Stimulated activated naive CD4-positive, alpha-beta T cell (primary cell): ENCODE measurements around the gene FAM13C.
"Not testable (repeated sequence)": the region's sequence is repeated elsewhere in the genome, so short reads cannot be mapped to it uniquely, and the experiment has no call there.

ENCODE experiments used
- DNase-seq, 6 experiments: peaks; one replicate each; lab custom pipeline; 2025; lab: John Stamatoyannopoulos, UW

Gene FAM13C

DNA sequence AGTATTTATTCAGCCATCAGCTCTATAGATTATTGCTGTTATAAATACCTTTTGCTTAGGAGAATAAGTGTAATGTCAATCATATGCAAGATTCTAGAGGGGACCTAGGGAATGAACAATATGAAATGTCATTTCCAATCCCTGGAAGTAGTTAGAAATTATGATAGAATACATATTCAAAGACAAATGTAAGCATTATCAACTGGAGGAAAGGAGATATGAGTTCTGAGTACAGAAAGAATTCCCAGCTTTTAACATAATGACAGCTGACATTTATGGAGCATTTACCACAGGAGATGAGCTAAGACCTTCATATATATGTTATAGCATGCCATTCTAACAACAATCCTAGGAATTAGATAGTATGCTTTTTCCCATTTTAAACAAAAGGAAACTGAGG lies 86.2 kb downstream of the FAM13C start:
- DNase-seq = no peak

DNA sequence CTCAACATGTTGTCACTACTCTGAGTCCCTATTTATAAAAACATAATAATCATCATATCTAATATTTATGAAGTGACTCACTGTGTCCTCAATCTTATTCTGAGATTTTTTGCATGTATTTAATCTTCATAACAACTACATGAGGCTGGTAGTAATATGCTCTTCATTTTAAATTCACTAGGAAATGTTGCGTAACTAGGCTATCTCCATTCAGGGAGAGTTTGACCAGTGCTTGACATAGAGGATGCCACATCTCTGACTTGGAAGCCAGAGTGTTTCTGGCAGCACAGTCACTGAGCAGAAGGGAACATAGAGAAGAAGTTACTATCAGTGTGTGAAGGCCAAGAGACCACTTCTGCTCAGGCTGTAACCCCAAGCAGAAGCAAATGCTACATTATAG lies 88.9 kb downstream of the FAM13C start:
- DNase-seq = no peak

DNA sequence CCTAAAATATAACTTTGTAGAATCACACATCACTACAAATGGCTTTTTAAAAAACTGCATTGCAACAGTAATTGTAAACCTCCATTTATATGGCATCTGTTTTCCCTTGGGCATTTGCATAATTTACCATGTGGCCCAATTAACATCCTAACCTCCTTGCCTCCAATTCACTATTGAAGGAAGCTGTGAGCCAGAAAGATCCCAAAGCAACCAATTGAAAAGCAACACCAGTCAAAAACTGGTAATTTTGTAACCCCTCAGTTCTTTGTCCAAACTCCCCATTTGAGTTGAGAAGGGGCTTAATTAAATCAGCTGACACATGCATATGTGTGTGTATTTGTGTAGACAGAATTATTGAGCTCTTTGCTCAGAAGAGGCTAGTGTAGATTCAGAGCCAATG lies 90.3 kb downstream of the FAM13C start:
- DNase-seq = no peak

DNA sequence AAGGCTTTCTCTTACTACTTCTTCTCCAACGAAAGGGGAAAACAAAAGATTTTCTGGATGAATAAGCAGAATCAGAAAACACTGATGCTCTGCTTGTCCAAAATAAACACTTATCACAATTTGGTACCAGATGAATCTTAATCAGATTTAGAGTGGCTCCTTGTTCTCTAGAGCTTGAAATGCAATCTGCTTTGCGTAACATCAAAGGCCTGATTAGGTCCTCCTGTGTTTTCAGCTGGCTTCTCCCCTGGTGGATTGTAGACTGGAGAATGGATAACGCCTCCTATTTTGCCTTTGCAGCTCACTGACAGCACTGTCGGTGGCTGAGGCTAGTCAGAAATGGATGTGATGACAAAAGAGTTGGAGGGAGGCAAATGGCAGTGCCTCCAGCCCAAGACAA lies 91.2 kb downstream of the FAM13C start:
- no peak for DNase-seq

DNA sequence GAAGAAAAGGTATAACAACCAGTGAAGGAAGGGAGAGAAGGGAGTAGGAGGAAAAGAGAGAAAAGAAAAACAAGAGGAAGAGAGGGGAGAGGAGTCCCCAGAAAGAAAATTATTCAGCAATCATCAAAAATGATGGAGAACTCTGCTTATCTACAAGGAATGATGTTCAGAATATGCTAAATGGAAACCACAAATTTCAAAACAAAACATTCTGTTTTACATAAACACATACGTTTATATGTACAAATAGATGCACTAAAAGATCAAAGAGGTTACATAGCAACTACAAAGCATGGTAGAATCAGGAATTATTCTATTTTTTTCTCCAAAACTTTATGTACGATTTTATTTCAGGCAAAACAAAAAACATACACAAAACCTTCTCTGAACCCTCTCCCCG lies 91.9 kb downstream of the FAM13C start:
- DNase-seq = no peak

DNA sequence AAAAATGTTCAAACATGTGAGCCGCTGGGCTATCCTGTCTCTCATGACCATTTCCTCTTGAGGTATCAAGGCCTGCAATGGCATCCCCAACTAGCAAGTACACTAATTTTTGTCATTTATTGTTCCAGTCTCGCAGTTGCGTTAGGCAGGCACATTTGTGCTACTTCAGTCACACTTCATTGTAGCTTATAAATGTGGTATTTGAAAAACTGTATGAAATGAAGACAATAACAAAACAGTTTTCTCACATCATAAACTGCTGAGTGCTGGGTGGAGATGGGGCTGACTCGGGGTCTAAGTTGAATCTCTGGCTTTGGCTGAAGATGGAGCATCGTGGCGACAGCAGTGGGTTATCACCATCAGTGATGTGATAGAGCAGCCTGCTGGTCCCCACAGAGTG lies 92.7 kb downstream of the FAM13C start:
- DNase-seq = no peak

DNA sequence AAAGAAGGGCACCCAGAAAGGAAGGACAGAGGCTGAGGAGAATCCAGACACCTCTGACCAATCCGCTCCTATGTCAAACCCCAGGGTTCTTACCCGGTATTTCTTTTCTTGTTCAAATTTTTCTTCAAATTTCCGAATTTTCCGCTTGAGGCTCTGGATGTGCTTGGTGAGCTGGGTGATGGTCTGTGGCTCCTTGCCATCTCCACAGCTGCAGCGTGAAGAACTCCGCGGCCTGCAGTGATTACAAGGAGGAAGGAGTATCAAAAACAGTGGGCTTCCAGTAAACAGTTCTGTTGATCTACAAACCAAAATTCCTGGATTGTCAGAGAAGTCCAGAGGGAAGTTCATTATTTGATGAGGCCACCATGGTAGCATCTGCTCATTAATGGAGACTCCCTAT lies 93.9 kb downstream of the FAM13C start:
- no peak for DNase-seq

DNA sequence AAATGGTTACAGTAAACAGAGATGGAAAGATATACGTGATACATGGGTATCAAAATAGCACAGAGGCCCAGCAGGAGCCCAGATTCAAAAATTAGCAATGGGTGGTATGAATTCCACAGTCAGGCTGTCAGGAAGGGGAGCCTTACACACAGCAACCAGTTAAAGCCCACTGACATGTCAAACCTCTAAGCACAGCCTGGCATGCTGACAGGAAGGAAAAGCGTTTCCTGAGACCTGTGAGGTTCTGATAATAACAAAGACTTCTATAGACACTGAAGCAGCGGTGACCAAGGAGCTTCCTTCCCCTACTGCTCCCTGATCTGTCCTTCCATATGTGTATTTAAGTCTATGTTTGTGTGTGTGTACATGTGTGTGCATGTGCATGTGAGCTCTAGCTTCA lies 96.0 kb downstream of the FAM13C start:
- no peak for DNase-seq

DNA sequence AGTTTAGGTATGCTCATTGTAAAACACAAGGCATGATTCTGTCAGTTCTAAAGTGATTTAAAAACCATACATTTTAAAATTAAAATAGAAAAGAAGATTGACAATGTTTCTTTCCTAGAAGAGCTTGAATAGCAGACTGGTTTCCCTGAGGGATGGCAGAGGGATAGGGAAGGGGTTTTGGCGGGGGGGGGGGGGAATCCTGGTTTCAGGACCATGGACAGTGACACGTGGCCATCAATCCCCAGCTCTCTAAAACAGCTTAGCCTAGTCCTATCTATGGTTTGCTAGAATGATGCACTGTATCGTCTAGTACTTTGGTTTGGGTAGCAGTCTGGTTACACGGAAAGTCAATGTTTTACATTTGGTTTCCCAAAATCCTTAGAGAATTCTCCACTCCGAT lies 97.2 kb downstream of the FAM13C start:
- no peak for DNase-seq

DNA sequence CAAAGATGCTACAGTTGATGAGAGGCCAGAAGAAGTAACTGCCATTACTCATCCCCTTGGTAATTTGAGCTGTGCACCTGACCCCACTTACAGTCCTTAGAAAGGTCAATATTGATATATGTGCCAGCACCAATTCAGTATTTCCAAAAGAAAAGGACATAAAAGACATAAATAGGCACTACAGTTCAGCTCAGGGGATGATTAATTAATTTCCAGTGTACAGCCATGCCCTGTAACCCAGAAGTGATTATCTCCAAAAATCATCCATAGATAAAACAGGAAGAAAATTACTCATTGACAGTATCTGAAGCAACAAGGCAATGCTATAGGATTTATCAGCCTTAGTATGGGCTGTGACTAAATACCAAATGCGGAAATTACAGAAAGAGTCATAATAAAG lies 103.5 kb downstream of the FAM13C start:
- DNase-seq = no peak

DNA sequence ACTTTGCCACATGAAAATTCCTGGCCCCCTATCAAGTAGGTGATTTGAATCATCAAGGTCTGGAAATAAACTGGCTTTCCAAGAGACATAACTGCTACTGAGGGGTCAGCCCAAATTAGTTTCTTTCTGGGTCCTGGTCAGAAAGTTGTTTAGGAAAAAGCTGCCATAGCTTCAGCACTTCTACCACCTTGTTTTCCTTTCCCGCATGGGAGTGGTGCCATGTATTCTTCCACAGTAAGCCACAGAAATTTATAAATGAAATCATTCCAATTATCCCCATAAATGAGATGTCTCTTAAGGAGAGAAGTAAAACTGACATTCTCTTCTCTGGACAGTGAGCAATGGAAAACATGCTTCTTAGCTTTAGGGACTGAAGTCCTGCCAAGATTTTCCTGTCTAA lies 105.1 kb downstream of the FAM13C start:
- DNase-seq = no peak

DNA sequence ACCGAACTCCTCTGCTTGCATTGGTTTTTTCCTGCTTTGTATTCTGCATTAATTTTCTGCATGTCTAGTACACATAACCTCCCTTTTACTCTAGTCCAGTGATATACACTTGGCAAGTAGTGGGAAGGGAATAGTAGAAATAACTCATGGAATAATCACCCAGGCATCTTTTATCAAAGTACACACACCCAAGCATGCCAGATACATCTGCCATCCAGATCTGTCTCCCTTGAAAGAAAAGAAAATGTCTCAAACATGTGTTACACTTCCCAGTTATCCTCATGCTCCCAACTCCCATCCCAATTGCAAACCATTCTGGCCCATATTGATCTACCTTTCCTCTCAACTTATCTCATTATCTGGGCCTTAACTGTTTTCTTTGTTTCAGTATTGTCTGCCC lies 106.9 kb downstream of the FAM13C start:
- DNase-seq = no peak

DNA sequence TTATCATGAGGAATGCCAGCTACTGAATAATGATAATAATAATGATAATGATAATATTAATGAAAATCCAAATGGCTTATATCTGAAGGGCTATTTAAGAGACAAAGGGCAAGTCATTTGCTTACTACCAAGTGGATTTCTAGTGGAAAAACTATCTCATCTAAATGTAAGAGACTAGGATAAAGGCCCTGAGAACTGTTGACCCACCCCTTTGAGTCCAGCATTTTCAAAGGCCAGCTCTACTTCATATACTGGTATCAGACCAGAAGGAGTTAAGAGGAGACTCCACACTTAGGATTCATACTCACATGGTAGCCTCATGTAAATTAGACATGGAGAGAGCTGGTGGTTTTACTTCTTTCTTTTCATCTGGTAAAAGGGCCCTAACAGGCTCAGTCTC lies 109.9 kb downstream of the FAM13C start:
- no peak for DNase-seq

DNA sequence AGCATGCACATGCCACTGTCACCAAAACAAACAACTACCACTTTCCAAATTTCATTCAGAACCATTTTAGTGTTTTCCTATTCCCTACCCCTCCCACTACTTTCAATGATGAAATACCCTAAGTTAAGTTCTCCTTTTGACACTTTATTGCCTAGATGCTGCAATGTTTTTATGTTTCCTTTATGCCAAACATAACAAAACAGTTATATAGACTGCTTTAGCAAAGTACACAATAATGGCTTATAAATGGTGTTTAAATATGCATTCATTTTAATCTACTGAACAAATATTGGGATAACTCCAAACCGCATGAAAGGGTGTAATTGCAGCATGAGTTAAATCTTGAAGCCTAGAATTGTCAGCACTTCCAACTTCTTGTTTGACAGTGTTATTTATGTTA lies 116.7 kb downstream of the FAM13C start:
- no peak for DNase-seq

DNA sequence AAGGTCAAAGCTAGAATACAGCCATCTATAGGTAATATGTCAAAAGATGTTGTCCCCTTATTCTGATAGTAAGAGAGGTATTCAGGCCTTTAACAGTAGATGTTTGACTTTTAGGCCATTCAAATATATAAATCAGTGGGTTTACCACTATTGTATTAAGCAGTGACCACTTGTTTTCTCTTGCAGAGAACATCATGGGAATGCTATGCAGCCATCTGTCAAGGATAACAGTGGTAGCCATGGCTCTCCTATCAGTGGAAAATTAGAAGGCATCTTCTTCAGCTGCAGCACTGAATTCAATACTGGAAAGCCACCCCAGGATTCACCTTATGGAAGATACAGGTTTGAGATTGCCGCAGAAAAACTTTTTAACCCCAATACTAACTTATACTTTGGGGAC lies 117.5 kb downstream of the FAM13C start:
- DNase-seq = no peak

DNA sequence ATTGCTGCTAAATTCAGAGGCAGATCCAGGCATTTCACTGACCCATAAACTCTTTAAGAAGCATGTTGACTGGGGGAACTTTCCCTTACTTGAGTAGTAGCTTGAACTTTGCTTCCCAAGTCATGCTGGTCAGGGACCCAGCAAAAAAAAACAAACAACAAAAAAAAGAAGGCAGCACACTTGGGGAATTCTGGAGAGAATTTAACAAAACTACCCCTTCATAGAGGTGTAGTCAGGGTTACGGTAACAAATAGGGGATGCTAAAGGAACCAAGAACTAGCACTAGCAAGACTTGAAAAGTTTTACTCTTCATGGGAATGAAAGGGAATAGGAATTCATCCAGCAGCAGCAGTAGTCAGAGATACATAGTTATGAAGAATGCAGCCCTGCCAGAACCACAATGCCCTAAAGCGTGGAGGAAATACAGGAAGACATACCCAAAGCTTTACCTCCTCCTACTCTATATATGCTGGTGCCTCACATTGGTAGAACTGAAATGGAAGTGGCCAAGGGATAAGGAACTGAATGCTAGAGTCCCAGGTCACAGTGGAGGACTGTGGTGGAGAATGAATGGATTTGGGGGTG lies 118.6 kb downstream of the FAM13C start:
- DNase-seq = no peak

DNA sequence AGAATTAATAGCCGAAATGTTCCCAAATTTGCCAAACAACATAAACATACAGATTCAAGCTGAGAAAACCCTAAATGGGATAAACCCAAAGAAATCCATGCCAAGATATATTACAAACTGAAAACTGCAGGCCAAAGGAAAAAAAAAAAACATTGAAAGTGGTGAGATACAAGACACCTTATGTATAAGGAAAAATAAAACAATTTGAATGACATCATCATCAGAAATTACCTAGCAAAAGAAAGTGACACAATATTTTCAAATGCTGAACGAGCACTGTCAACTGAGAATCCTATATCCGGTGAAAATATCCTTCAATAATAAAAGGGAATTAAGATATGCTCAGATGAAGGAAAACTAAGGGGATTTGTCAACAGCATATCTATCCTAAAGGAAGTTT lies 119.4 kb downstream of the FAM13C start:
- no peak for DNase-seq

DNA sequence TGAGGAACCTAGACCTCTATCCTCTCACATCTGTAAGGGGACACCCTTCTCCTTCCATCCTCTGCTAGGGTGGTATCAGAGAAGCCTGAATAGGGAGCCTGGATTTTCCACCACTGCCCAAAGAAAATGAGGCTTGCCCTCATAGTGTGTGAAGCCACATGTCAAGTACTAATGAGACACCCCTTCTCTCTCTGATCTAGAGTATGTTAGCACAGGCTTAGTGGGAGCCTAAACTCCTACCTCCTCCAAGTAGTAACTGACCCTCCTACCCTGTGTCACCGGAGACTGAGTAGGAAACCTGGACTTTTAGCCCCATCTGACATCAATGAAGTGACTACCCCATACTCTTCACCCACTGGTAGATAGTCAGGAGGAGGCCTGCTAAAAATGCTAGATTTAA lies 120.3 kb downstream of the FAM13C start:
- no peak for DNase-seq

DNA sequence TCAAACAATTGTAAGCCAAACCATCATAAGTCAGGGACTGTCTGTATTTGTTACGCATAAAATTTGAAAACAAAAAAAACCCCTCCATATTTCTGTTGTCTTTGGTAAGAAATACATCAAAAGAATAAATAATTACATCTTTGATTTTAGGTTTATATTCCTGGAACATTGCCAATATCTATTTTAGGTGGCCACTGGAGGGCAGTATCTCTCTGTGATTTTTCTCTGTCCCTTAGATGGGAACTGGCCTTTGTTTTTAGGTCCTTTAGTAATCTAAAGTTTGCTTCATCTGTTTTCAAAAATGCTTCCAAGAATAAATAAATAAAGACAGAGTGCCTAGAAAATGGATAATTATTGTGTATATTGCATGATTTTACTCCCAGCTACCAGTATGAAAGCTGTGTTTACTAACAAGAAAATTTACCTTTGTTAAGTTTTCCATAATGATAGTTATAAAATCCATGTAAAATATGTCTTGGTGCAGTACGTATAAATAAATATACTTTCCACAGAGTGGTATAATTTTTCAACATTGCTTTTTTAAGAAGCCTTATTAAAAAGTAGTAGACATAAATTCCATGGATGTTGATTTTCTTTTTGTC lies 121.7 kb downstream of the FAM13C start:
- DNase-seq = no peak

DNA sequence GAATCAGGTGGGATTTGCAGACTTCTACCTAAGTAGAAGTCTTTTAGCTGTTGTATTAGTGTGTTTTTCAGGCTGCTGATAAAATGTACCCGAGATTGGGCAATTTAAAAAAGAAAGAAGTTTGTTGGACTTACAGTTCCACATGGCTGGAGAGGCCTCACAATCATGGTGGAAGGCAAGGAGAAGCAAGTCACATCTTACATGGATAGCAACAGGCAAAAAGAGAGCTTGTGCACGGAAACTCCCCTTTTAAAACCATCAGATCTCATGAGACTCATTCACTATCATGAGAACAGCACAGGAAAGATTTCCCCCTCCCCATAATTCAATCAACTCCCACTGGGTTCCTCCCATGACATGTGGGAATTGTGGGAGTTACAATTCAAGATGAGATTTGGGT lies 123.2 kb downstream of the FAM13C start:
- DNase-seq = not testable (repeated sequence)

DNA sequence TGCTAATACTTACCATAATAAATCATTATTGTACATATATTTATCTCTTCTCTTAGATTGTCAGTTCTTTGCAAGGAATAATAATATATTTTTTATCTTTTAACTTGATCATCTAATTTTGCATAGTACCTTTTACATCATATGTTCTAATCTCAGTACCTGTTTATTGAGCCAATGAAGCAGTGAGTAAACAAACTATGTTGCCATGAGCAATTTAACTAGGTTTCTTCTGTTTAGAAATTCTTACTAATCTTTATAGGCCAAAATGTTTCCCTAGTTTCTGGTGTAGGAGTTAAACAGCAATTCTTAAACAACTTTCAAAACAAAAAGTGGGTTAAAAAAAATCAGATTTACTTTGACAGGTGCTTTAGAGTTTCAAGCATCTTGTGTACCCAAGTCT lies 124.6 kb downstream of the FAM13C start:
- DNase-seq = no peak

DNA sequence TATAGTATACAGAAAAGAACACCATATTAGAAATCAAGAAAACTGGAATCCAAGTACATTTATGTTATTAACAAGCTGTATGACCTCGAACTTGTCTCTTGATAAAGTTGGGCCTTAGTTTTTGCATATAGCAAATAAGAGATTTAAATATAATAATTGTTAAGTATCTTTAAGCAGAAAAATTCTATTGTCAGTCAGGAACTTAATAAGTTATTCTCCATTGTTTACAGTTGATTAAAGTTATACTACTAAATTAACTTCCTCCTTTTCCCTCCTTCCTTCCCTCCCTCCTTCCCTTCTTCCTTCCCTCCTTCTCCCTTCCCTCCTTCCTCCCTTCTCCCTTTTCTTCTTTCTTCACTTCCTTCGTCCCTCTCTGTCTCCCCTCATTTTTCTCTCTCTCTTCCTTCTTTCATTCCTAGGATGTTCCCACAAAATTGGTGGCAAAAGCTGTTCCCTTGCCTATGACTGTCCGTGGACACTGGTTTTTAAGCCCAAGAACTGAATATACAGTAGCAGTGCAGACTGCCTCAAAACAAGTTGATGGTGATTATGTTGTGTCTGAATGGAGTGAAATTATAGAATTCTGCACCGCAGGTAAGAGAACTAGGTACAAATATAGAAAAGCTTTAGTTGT lies 126.2 kb downstream of the FAM13C start:
- no peak for DNase-seq

DNA sequence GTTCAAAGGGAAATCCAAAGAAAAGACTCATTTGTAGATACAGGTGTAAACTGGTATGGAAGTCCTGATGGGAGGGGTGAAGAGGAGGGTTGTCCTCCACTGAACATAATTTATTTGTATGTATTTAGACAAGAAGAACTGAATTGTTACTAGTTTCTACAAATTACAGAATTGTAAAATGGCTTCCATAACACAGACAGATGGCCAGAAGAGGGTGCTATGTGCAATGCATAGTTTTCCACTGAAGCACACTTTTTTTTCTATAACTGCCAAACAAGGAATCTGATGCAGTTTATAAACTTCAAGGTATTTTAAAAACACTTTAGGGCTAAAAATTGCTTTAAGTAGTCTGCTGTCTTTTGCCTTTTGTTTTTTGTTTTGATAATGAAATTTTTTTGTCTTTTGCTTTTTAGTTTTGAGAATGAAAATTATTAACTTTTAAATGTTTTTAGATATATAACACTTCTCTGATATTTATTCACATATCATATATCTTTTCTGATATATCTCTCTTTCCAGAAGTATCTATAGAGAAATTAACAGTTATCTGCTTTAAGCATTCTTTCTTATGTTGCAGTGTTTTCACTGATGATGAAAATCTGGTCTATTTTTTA lies 127.4 kb downstream of the FAM13C start:
- no peak for DNase-seq

DNA sequence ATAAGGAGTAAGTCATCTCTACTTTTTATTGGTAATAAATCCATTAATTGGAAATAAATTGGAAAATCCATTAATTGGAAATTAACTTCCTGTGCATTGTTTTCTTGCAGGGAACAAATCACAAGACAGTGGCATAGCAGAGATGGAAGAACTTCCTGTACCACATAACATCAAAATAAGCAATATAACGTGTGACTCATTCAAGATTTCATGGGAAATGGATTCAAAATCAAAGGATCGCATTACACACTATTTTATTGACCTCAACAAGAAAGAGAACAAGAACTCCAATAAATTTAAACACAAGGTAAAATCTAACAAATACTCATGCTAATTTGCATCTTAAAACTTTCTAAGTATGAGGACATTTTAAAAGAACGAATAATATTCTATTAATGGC lies 128.2 kb downstream of the FAM13C start:
- DNase-seq = no peak
